ENCODE measurements around the gene ALPK3.

The ALPK3 gene

DNA sequence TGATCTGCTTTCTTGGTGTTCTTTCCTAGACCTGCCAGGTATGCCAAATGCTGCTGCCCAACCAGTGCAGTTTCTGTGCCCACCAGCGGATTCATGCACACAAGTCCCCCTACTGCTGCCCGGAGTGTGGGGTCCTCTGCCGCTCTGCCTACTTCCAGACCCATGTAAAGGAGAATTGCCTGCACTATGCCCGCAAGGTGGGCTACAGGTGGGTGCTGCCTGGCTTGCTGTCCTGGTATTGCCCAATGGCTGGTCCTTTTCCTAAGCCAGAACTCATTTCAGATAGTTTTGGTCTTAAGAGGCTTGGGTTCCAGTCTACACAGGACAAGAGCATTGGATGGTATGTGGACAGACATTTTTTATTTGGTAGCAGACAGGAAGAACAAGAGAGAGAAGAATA, 26.5 kb upstream of the ALPK3 start:
- 100% methylated on average over 4 of the region's 4 CpGs for WGBS (ENCODE audit: insufficient coverage)
- H3K36me3 ChIP-seq (ENCODE audit: control insufficient read depth in 4 of 4, insufficient read depth in 4 of 4, low read length in 3 of 4), result peaks cover 18 to 67% (median 45%) of the 10 kb centered on the region in 4 experiments
- POLR2A ChIA-PET, result no interaction called here

DNA sequence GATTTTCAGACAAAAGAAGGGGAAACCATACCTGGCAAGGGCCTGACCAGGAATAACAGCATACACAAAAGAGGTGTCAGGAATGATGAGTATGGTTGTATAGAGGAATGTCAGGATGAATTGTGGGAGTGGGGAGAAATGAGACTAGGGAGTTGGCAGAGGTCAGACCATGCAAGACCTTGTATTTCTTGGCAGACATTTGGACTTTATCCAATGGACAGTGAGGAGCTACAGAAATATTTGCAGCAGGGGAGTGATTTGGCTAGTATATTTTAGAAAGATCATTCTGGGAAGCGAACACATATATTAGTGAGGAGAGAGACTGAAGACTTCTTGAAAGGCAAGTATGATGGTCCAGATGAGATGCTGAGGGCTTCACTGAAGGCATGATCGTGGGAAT, 25.4 kb upstream of the ALPK3 start:
- Histone ChIP-seq H3K4me3 (ENCODE audit: control insufficient read depth in 1 of 7, extremely low read depth in 1 of 7, insufficient read depth in 4 of 7, low read depth in 2 of 7, low read length in 6 of 7) (no peak overlapping the region), H3K9me3 (ENCODE audit: control extremely low read depth in 1 of 5, control insufficient read depth in 4 of 5, insufficient read depth in 2 of 5, low read depth in 1 of 5, low read length in 4 of 5) (no peaks in the 10 kb centered on the region), H3K27ac (ENCODE audit: insufficient read depth in 1 of 2, low read depth in 1 of 2, low read length in 2 of 2, poor library complexity in 1 of 2, severe bottlenecking in 2 of 2) (no peak overlapping the region), H3K4me1 (ENCODE audit: control extremely low read depth in 1 of 4, control insufficient read depth in 4 of 4, insufficient read depth in 4 of 4, low read length in 3 of 4) (no peaks in the 10 kb centered on the region), H3K36me3 (ENCODE audit: control insufficient read depth in 4 of 4, insufficient read depth in 4 of 4, low read length in 3 of 4) (peaks cover 14 to 59% (median 38%) of the 10 kb centered on the region in 4 experiments), H3K27me3 (replicated peaks in 2 of 5; ENCODE audit: control insufficient read depth in 4 of 5, insufficient read depth in 5 of 5, low read length in 4 of 5) (no peaks in the 10 kb centered on the region)
- no peak for DNase-seq
- whole genome bisulfite sequencing (ENCODE audit: insufficient coverage), result 100% methylated on average over 2 of the region's 2 CpGs
- POLR2A ChIA-PET, result no interaction called here
- CTCF ChIA-PET, result no interaction called here

More for the DNA sequence above, 26.5 kb upstream of the ALPK3 start:
- CTCF ChIA-PET, result interaction anchor here (1.0 kb wide), 1 partner anchor 11 kb away, joined by 3 read pairs; no protein-coding TSS in a partner anchor
- no peak overlapping the region for H3K27ac ChIP-seq (ENCODE audit: insufficient read depth in 1 of 2, low read depth in 1 of 2, low read length in 2 of 2, poor library complexity in 1 of 2, severe bottlenecking in 2 of 2)
- no peak for DNase-seq
- no peaks in the 10 kb centered on the region for H3K27me3 ChIP-seq (replicated peaks in 2 of 5; ENCODE audit: control insufficient read depth in 4 of 5, insufficient read depth in 5 of 5, low read length in 4 of 5)
- H3K9me3 ChIP-seq (ENCODE audit: control extremely low read depth in 1 of 5, control insufficient read depth in 4 of 5, insufficient read depth in 2 of 5, low read depth in 1 of 5, low read length in 4 of 5), result no peaks in the 10 kb centered on the region
- H3K4me3 ChIP-seq (ENCODE audit: control insufficient read depth in 1 of 7, extremely low read depth in 1 of 7, insufficient read depth in 4 of 7, low read depth in 2 of 7, low read length in 6 of 7), result no peak overlapping the region
- peaks cover 0 to under 1% (median 0%) of the 10 kb centered on the region in 4 experiments for H3K4me1 ChIP-seq (ENCODE audit: control extremely low read depth in 1 of 4, control insufficient read depth in 4 of 4, insufficient read depth in 4 of 4, low read length in 3 of 4)

DNA sequence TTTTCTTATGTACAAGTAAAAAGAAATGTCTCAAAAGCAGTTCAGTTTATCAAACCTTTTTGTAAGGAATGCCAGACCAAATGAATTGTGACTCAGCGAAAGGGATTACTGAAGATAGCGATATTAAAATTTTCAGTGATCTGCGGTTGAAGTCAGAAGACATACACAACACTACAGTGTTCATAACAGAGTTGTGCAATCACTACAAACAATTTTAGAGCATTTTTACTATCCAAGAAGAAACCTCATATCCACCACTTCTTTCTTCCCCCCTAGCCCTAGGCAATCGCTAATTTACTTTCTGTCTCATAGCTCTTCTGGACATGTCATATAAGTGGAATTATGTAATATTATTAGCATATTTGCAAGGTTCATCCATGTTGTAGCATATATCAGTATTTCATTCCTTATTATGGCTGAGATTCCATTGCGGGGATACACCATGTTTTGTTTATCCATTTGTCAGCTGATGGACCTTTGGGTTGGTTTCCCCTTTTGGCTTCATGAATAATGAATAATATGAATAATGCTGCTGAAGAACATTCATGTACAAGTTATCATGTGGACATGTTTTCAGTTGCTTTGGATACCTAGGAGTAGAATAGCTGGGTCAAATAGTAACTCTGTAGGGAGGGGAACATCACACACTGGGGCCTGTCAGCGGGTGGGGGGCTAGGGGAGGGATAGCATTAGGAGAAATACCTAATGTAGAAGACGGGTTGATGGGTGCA, 23.6 kb upstream of the ALPK3 start:
- H3K9me3 ChIP-seq (ENCODE audit: control extremely low read depth in 1 of 5, control insufficient read depth in 4 of 5, insufficient read depth in 2 of 5, low read depth in 1 of 5, low read length in 4 of 5), result no peaks in the 10 kb centered on the region

DNA sequence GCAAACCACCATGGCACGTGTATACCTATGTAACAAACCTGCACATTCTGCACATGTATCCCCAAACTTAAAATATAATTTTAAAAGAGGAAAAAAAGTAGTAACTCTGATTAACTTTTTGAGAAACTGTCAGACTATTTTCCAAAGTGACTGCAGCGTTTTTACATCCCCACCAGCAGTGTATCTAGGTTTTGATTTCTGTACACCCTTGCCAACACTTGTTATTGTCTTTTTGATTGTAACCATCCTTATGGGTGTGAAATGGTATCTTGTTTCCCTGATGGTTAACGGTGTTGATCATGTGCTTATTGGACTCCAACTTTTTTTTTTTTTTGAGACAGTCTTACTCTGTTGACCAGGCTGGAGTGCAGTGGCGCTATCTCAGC, 23.0 kb upstream of the ALPK3 start:
- no peak overlapping the region for H3K27ac ChIP-seq (ENCODE audit: insufficient read depth in 1 of 2, low read depth in 1 of 2, low read length in 2 of 2, poor library complexity in 1 of 2, severe bottlenecking in 2 of 2)
- no peaks in the 10 kb centered on the region for H3K4me1 ChIP-seq (ENCODE audit: control extremely low read depth in 1 of 4, control insufficient read depth in 4 of 4, insufficient read depth in 4 of 4, low read length in 3 of 4)
- 100% methylated on average over 3 of the region's 4 CpGs for WGBS (ENCODE audit: insufficient coverage)
- peaks cover 15 to 69% (median 54%) of the 10 kb centered on the region in 4 experiments for H3K36me3 ChIP-seq (ENCODE audit: control insufficient read depth in 4 of 4, insufficient read depth in 4 of 4, low read length in 3 of 4)
- ChIA-PET POLR2A (no interaction called here), CTCF (no interaction called here)
- no peaks in the 10 kb centered on the region for H3K27me3 ChIP-seq (replicated peaks in 2 of 5; ENCODE audit: control insufficient read depth in 4 of 5, insufficient read depth in 5 of 5, low read length in 4 of 5)
- no peak for DNase-seq
- no peak overlapping the region for H3K4me3 ChIP-seq (ENCODE audit: control insufficient read depth in 1 of 7, extremely low read depth in 1 of 7, insufficient read depth in 4 of 7, low read depth in 2 of 7, low read length in 6 of 7)
- no peaks in the 10 kb centered on the region for H3K9me3 ChIP-seq (ENCODE audit: control extremely low read depth in 1 of 5, control insufficient read depth in 4 of 5, insufficient read depth in 2 of 5, low read depth in 1 of 5, low read length in 4 of 5)

More for the DNA sequence above, 23.6 kb upstream of the ALPK3 start:
- ChIA-PET CTCF (no interaction called here), POLR2A (no interaction called here)
- H3K27ac ChIP-seq (ENCODE audit: insufficient read depth in 1 of 2, low read depth in 1 of 2, low read length in 2 of 2, poor library complexity in 1 of 2, severe bottlenecking in 2 of 2), result no peak overlapping the region
- H3K4me1 ChIP-seq (ENCODE audit: control extremely low read depth in 1 of 4, control insufficient read depth in 4 of 4, insufficient read depth in 4 of 4, low read length in 3 of 4), result no peaks in the 10 kb centered on the region
- WGBS (ENCODE audit: insufficient coverage), result 100% methylated on average over 3 of the region's 7 CpGs
- no peaks in the 10 kb centered on the region for H3K27me3 ChIP-seq (replicated peaks in 2 of 5; ENCODE audit: control insufficient read depth in 4 of 5, insufficient read depth in 5 of 5, low read length in 4 of 5)
- H3K36me3 ChIP-seq (ENCODE audit: control insufficient read depth in 4 of 4, insufficient read depth in 4 of 4, low read length in 3 of 4), result peaks cover 15 to 65% (median 49%) of the 10 kb centered on the region in 4 experiments
- DNase-seq, result no peak
- H3K4me3 ChIP-seq (ENCODE audit: control insufficient read depth in 1 of 7, extremely low read depth in 1 of 7, insufficient read depth in 4 of 7, low read depth in 2 of 7, low read length in 6 of 7), result no peak overlapping the region

DNA sequence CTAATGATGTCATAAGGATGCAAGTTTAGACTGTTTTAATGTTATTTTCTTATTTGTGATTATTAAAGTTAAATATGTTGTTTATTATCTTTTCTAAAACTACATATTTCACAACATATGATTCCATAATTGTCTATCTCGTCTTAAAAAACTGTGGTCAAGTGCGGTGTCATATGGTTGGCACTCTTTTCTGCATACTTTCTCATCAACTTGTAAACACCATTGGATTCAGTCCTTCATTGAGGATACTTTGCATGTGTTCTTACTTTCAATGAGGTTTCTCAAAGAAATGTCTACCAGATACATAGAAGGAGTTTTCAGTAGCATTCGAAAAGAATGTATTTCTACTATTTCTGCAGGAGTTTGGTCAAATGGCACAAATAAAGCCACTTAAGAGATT, 22.0 kb upstream of the ALPK3 start:
- CTCF ChIA-PET, result no interaction called here

DNA sequence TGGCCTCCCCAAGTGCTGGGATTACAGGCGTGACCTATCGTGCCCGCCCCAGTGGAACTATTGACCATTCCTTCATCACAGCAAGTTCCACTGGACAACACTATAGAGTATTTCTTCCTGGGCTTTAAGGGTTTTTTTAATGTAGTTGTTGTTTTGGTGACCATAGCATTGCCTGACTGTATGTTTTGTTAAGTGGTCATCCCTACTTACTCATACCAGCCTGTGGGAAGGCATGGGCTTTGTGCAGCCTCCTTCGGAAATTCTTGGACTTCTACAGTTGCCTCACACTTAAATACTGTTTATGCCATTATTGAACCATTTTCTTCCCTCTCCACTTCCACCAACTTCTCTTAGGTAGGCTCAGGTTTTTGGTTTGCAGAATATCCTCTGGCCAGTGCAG, 19.9 kb upstream of the ALPK3 start:
- Histone ChIP-seq H3K9me3 (ENCODE audit: control extremely low read depth in 1 of 5, control insufficient read depth in 4 of 5, insufficient read depth in 2 of 5, low read depth in 1 of 5, low read length in 4 of 5) (no peaks in the 10 kb centered on the region), H3K27me3 (replicated peaks in 2 of 5; ENCODE audit: control insufficient read depth in 4 of 5, insufficient read depth in 5 of 5, low read length in 4 of 5) (no peaks in the 10 kb centered on the region), H3K27ac (ENCODE audit: insufficient read depth in 1 of 2, low read depth in 1 of 2, low read length in 2 of 2, poor library complexity in 1 of 2, severe bottlenecking in 2 of 2) (no peak overlapping the region), H3K4me1 (ENCODE audit: control extremely low read depth in 1 of 4, control insufficient read depth in 4 of 4, insufficient read depth in 4 of 4, low read length in 3 of 4) (no peaks in the 10 kb centered on the region), H3K4me3 (ENCODE audit: control insufficient read depth in 1 of 7, extremely low read depth in 1 of 7, insufficient read depth in 4 of 7, low read depth in 2 of 7, low read length in 6 of 7) (no peak overlapping the region), H3K36me3 (ENCODE audit: control insufficient read depth in 4 of 4, insufficient read depth in 4 of 4, low read length in 3 of 4) (peaks cover 8 to 72% (median 62%) of the 10 kb centered on the region in 4 experiments)
- no peak for DNase-seq
- ChIA-PET CTCF (no interaction called here), POLR2A (no interaction called here)
- 100% methylated on average over 3 of the region's 4 CpGs for whole genome bisulfite sequencing (ENCODE audit: insufficient coverage)

More for the DNA sequence above, 22.0 kb upstream of the ALPK3 start:
- no peak overlapping the region for H3K4me3 ChIP-seq (ENCODE audit: control insufficient read depth in 1 of 7, extremely low read depth in 1 of 7, insufficient read depth in 4 of 7, low read depth in 2 of 7, low read length in 6 of 7)
- H3K27me3 ChIP-seq (replicated peaks in 2 of 5; ENCODE audit: control insufficient read depth in 4 of 5, insufficient read depth in 5 of 5, low read length in 4 of 5), result no peaks in the 10 kb centered on the region
- POLR2A ChIA-PET, result no interaction called here
- H3K36me3 ChIP-seq (ENCODE audit: control insufficient read depth in 4 of 4, insufficient read depth in 4 of 4, low read length in 3 of 4), result peaks cover 15 to 76% (median 60%) of the 10 kb centered on the region in 4 experiments
- DNase-seq, result no peak
- H3K27ac ChIP-seq (ENCODE audit: insufficient read depth in 1 of 2, low read depth in 1 of 2, low read length in 2 of 2, poor library complexity in 1 of 2, severe bottlenecking in 2 of 2), result no peak overlapping the region
- H3K4me1 ChIP-seq (ENCODE audit: control extremely low read depth in 1 of 4, control insufficient read depth in 4 of 4, insufficient read depth in 4 of 4, low read length in 3 of 4), result no peaks in the 10 kb centered on the region
- 100% methylated on average over 2 of the region's 3 CpGs for WGBS (ENCODE audit: insufficient coverage)
- H3K9me3 ChIP-seq (ENCODE audit: control extremely low read depth in 1 of 5, control insufficient read depth in 4 of 5, insufficient read depth in 2 of 5, low read depth in 1 of 5, low read length in 4 of 5), result no peaks in the 10 kb centered on the region

DNA sequence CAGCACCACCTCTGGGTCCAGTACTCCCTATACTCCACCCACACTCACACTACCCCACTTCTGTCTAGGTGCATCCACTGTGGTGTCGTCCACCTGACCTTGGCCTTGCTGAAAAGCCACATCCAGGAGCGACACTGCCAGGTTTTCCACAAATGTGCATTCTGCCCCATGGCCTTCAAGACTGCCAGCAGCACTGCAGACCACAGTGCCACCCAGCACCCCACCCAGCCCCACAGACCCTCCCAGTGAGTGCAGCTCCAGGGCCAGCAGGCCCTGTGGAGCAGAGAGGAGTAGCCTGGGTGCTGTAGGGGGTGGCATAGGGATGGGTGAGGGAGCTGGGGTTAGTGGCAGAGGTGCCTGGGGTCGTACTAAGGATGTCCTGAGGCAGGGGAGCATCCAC, 19.4 kb upstream of the ALPK3 start:
- POLR2A ChIA-PET, result no interaction called here
- no peak overlapping the region for H3K27ac ChIP-seq (ENCODE audit: insufficient read depth in 1 of 2, low read depth in 1 of 2, low read length in 2 of 2, poor library complexity in 1 of 2, severe bottlenecking in 2 of 2)

More for the DNA sequence above, 19.4 kb upstream of the ALPK3 start:
- no peaks in the 10 kb centered on the region for H3K4me1 ChIP-seq (ENCODE audit: control extremely low read depth in 1 of 4, control insufficient read depth in 4 of 4, insufficient read depth in 4 of 4, low read length in 3 of 4)
- H3K4me3 ChIP-seq (ENCODE audit: control insufficient read depth in 1 of 7, extremely low read depth in 1 of 7, insufficient read depth in 4 of 7, low read depth in 2 of 7, low read length in 6 of 7), result no peak overlapping the region
- peaks cover 8 to 71% (median 59%) of the 10 kb centered on the region in 4 experiments for H3K36me3 ChIP-seq (ENCODE audit: control insufficient read depth in 4 of 4, insufficient read depth in 4 of 4, low read length in 3 of 4)
- no peaks in the 10 kb centered on the region for H3K9me3 ChIP-seq (ENCODE audit: control extremely low read depth in 1 of 5, control insufficient read depth in 4 of 5, insufficient read depth in 2 of 5, low read depth in 1 of 5, low read length in 4 of 5)
- 100% methylated on average over 3 of the region's 3 CpGs for WGBS (ENCODE audit: insufficient coverage)
- CTCF ChIA-PET, result no interaction called here
- no peak for DNase-seq
- no peaks in the 10 kb centered on the region for H3K27me3 ChIP-seq (replicated peaks in 2 of 5; ENCODE audit: control insufficient read depth in 4 of 5, insufficient read depth in 5 of 5, low read length in 4 of 5)
